Left kidney (tissue), 2 donors: ENCODE measurements around the gene CDKN2B-AS1. TPM values are rescaled to one million over a fixed set of nuclear protein-coding genes. Genes with fewer than 3 reads are reported as not detected.

Experiments used
- DNase-seq: peaks from one replicate; pipeline ENCODE4 v3.0.0-alpha.2; 2013
- polyA plus RNA-seq: library from polyadenylated mRNA; unstranded; fragments of 120-200 nt; gene quantifications from one replicate; pipeline ENCODE4 v1.2.1, GENCODE V29; 2013; ENCODE audit not compliant: insufficient read length

CDKN2B-AS1 gene
- polyA plus RNA-seq, 1 donor = 0.32 TPM

- DNase-seq = no peak
Observed at GRCh38 chr9:22157276-22157675, 162.7 kb downstream of the CDKN2B-AS1 start.

- no peak for DNase-seq
Observed at GRCh38 chr9:22157828-22158227, 163.2 kb downstream of the CDKN2B-AS1 start.

GRCh38 chr9:22158271-22158670 is 163.7 kb downstream of the CDKN2B-AS1 start:
- no peak for DNase-seq

GRCh38 chr9:22158927-22159346 is 164.3 kb downstream of the CDKN2B-AS1 start:
- no peak for DNase-seq

- no peak for DNase-seq
Observed at GRCh38 chr9:22159586-22159985, 165.0 kb downstream of the CDKN2B-AS1 start.

- DNase-seq = no peak
Observed at GRCh38 chr9:22160221-22160620, 165.6 kb downstream of the CDKN2B-AS1 start.

GRCh38 chr9:22165144-22165543 is 170.6 kb downstream of the CDKN2B-AS1 start:
- no peak for DNase-seq

- DNase-seq = no peak
Observed at GRCh38 chr9:22169243-22169642, 174.7 kb downstream of the CDKN2B-AS1 start.

- no peak for DNase-seq
Observed at GRCh38 chr9:22169727-22170503, 175.3 kb downstream of the CDKN2B-AS1 start.

Other genes with a start within 250 kb of the CDKN2B-AS1 start
- 48.1 TPM for gene MTAP, start 192.2 kb upstream of the CDKN2B-AS1 start, polyA plus RNA-seq
- gene CDKN2A, start 399 bp upstream of the CDKN2B-AS1 start, polyA plus RNA-seq = 0.35 TPM
- gene CDKN2B, start 14.5 kb downstream of the CDKN2B-AS1 start, polyA plus RNA-seq = 0.18 TPM